ENCODE data around the gene CCM2. TPM values are rescaled to one million over a fixed set of nuclear protein-coding genes. Genes with fewer than 3 reads are reported as not detected.

Gene CCM2
- total RNA-seq, 1 experiment from 2014 or later = 34.2 TPM

GRCh38 chr7:45053401-45053800 lies 53.4 kb downstream of the CCM2 start:
- in situ Hi-C loops (cut with HindIII; ENCODE audit: low sequenced_read_pairs) = no loop called here
- peak; percentile 66 for DNase-seq (ENCODE audit: low spot score)

GRCh38 chr7:45053941-45054340 lies 53.9 kb downstream of the CCM2 start:
- no peak for DNase-seq (ENCODE audit: low spot score)
- in situ Hi-C loops (cut with HindIII; ENCODE audit: low sequenced_read_pairs) = no loop called here

GRCh38 chr7:45054442-45054841 lies 54.4 kb downstream of the CCM2 start:
- peak; percentile 65 for DNase-seq (ENCODE audit: low spot score)
- in situ Hi-C loops (cut with HindIII; ENCODE audit: low sequenced_read_pairs) = no loop called here

- no peak for DNase-seq (ENCODE audit: low spot score)
- in situ Hi-C loops (cut with HindIII; ENCODE audit: low sequenced_read_pairs) = no loop called here
Observed at GRCh38 chr7:45055016-45055415, 55.0 kb downstream of the CCM2 start.

DNA sequence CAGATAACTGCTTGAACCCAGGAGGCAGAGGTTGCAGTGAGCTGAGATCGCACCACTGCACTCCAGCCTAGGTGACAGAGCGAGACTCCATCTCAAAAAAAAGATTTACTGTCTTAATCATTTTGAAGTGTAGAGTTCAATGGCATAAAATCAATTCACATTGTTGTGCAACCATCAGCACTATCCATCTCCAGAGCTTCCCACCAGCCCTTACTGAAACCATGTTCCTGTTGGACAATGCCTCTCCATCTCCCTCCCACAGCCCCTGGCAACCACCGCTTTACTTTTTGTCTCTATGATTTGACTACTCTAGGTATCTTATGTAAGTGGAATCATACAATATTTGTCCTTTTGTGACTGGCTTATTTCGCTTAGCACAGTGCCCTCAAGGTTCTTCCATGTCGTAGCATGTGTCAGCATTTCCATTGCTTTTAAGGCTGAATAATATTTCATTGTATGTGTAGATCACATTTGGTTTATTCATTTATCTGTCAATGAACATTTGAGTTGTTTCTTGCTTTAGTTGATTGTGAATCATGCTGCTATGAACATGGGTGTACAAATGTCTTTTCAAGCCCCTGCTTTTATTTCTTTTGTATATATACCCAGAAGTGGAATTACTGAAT lies 55.7 kb downstream of the CCM2 start:
- DNase-seq (ENCODE audit: low spot score) = no peak
- in situ Hi-C loops (cut with HindIII; ENCODE audit: low sequenced_read_pairs) = no loop called here

DNA sequence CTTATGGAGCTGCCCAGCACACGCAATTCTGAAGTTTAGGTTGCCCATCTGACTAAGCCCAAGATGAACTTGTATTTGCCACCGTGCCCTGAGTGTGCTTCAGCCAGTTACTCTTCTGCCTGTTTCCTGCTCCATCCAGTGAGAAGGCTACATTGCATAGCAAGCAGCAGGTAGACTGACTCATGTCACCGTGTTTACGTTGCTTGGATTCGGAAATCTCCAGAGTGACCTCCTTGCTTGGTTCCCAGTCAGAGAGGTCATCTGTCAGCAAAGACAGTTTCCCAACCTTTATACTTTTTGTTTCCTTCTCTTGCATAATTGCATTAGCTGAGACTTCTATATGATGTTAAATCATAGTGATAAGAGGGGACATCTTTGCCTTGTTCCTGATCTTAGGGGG lies 57.9 kb downstream of the CCM2 start:
- in situ Hi-C loops (cut with HindIII; ENCODE audit: low sequenced_read_pairs) = no loop called here
- DNase-seq (ENCODE audit: low spot score) = no peak

DNA sequence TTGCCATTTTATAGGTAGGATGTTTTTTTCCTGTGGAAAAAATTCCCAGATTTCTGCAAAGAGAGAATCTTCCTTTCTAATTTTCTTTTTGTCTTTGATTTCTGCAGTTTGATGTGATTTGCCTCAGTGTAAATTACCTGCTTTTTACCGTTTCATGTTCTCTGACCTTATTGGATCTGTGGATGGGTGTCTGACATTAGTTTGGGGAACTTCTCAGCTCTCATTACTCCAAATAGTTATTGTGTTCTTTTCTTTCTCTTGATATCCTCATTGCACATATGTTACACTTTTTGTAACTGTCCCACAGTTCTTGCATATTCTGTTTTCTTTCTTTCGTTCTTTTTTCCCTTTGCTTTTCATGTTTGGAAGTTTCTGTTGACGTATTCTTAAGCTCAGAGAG lies 60.3 kb downstream of the CCM2 start:
- in situ Hi-C loops (cut with HindIII; ENCODE audit: low sequenced_read_pairs) = no loop called here
- no peak for DNase-seq (ENCODE audit: low spot score)

- in situ Hi-C loops (cut with HindIII; ENCODE audit: low sequenced_read_pairs) = no loop called here
- DNase-seq (ENCODE audit: low spot score) = no peak
Observed at GRCh38 chr7:45061352-45061751, 61.4 kb downstream of the CCM2 start.

GRCh38 chr7:45061806-45062425 lies 61.9 kb downstream of the CCM2 start:
- DNase-seq (ENCODE audit: low spot score) = no peak
- in situ Hi-C loops (cut with HindIII; ENCODE audit: low sequenced_read_pairs) = no loop called here

- in situ Hi-C loops (cut with HindIII; ENCODE audit: low sequenced_read_pairs) = no loop called here
- DNase-seq (ENCODE audit: low spot score) = no peak
Observed at GRCh38 chr7:45064047-45064725, 64.2 kb downstream of the CCM2 start.

- in situ Hi-C loops (cut with HindIII; ENCODE audit: low sequenced_read_pairs) = no loop called here
Observed at GRCh38 chr7:45065031-45065995, 65.3 kb downstream of the CCM2 start.

DNA sequence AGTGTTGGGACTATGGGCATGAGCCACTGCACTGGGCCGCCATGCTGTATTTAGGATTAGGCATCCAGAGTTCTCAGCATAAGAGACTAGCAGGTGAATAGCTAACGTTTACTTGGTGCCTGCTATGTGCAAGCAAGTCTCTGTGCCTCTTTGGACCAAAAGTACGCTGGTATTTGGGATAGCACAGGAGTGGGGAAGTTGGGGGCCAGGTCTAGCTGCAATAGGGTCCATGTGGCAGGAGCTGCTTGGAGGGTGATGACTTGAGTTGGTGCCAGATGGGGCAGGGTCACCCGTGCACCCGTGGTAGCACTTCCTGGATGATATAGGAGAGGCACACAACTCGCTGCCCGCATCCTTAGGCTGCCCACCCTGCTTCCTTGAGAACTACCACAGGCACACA lies 66.4 kb downstream of the CCM2 start:
- in situ Hi-C loops (cut with HindIII; ENCODE audit: low sequenced_read_pairs) = no loop called here

More at GRCh38 chr7:45065031-45065995, 65.3 kb downstream of the CCM2 start:
- DNase-seq (ENCODE audit: low spot score) = no peak

GRCh38 chr7:45067582-45067981 lies 67.6 kb downstream of the CCM2 start:
- in situ Hi-C loops (cut with HindIII; ENCODE audit: low sequenced_read_pairs) = no loop called here
- DNase-seq (ENCODE audit: low spot score) = no peak

More for the DNA sequence above, 66.4 kb downstream of the CCM2 start:
- DNase-seq (ENCODE audit: low spot score) = no peak

DNA sequence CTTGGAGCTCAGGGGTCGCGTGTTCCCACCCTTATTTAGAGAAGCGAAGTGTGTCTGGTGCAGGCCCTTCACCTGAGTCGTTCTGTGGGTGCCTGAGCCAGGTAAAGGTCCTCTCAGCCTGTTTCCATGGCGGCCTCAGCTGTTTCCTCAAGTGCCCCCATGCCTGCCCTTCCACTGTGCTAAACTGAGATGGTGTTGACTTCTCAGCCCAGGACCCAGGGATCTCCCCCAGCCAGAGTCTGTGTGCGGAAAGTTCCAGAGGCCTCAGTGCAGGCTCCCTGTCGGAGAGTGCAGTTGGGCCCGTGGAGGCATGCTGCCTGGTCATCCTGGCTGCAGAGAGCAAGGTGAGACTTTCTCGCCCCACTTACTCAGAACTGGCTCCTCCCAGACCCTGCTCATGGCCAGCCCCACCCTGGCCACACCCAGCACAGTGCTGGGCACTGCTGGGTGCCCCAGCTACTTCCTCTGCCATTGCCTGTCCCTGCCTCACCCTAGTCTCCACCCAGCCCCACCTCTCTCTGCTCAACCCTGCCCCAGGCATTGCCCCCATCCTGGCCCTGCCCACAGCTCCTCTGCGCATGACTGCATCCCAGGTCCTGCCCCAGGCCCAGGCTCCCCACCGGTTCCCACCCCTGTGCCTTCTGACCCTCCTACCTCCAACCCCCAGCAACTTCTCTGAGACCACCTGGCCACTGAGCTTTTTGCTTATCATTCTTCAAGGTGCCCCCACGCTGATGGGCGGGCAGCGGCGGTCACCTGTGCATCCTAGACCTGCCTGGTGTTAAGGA lies 68.4 kb downstream of the CCM2 start:
- no peak for DNase-seq (ENCODE audit: low spot score)
- in situ Hi-C loops (cut with HindIII; ENCODE audit: low sequenced_read_pairs) = no loop called here

DNA sequence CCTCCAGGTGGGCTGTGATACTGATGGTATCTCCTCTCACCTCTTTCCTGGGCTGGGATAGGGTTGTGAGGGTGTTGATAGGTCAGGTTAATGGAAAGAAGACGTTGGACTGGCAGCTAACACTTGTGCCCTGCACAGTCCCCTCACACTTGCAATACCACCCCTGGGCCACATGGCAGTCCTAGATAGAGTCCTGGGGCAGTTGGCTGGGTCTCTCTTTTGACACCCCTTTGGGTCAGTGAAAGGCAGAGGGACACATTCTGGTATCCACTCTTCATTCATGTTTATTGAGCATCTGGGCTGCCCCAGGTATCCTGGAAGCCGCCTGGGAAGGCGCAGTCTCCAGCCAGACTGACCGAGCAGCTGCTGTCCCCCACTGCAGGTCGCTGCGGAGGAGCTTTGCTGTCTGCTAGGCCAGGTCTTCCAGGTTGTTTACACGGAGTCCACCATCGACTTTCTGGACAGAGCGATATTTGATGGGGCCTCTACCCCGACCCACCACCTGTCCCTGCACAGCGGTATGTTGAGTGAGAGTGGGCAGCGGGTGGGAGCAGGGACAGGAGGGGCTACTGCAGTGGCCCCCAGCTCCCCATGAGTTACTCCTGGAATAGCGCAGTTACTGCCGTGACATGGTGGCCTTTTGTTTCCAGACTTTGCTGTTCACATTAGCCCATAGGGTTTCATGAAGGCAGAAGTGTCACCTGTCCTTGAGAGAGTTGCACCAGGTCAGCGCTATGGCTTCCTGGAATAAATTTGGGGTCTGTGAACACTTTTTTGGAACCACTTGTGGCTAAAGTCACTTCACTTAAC lies 69.6 kb downstream of the CCM2 start:
- DNase-seq (ENCODE audit: low spot score) = no peak
- in situ Hi-C loops (cut with HindIII; ENCODE audit: low sequenced_read_pairs) = no loop called here

DNA sequence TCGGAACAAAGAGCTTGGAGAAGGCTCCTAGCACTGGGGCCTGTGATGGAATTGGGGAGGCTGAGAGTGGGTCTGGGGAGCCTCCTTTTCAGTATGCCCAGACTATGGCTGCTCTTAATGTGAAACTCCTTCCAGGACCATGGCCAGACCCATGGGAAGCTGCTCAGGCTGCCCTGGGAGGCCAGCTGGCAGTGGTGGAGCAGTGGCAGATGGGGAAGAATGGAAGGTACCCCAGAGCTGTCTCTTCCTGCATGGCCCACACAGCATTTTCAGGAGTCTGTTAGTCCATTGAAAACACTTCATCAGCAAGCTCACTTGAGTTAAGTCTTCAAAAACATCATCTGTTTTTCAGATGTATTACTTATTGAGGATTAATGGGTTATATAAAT lies 70.2 kb downstream of the CCM2 start:
- in situ Hi-C loops (cut with HindIII; ENCODE audit: low sequenced_read_pairs) = no loop called here
- DNase-seq (ENCODE audit: low spot score) = peak; percentile 79

- DNase-seq (ENCODE audit: low spot score) = no peak
- in situ Hi-C loops (cut with HindIII; ENCODE audit: low sequenced_read_pairs) = no loop called here
Observed at GRCh38 chr7:45071528-45071927, 71.5 kb downstream of the CCM2 start.

Data from G401 (cell line).